ENCODE results near the gene FREM1.
"Not testable (repeated sequence)": the region's sequence is repeated elsewhere in the genome, so short reads cannot be mapped to it uniquely, and the experiment has no call there.

FREM1 gene, protein sequence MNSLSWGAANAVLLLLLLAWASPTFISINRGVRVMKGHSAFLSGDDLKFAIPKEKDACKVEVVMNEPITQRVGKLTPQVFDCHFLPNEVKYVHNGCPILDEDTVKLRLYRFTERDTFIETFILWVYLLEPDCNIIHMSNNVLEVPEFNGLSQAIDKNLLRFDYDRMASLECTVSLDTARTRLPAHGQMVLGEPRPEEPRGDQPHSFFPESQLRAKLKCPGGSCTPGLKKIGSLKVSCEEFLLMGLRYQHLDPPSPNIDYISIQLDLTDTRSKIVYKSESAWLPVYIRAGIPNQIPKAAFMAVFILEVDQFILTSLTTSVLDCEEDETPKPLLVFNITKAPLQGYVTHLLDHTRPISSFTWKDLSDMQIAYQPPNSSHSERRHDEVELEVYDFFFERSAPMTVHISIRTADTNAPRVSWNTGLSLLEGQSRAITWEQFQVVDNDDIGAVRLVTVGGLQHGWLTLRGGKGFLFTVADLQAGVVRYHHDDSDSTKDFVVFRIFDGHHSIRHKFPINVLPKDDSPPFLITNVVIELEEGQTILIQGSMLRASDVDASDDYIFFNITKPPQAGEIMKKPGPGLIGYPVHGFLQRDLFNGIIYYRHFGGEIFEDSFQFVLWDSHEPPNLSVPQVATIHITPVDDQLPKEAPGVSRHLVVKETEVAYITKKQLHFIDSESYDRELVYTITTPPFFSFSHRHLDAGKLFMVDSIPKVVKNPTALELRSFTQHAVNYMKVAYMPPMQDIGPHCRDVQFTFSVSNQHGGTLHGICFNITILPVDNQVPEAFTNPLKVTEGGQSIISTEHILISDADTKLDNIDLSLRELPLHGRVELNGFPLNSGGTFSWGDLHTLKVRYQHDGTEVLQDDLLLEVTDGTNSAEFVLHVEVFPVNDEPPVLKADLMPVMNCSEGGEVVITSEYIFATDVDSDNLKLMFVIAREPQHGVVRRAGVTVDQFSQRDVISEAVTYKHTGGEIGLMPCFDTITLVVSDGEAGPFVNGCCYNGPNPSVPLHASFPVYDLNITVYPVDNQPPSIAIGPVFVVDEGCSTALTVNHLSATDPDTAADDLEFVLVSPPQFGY (N-terminal part only)

DNA sequence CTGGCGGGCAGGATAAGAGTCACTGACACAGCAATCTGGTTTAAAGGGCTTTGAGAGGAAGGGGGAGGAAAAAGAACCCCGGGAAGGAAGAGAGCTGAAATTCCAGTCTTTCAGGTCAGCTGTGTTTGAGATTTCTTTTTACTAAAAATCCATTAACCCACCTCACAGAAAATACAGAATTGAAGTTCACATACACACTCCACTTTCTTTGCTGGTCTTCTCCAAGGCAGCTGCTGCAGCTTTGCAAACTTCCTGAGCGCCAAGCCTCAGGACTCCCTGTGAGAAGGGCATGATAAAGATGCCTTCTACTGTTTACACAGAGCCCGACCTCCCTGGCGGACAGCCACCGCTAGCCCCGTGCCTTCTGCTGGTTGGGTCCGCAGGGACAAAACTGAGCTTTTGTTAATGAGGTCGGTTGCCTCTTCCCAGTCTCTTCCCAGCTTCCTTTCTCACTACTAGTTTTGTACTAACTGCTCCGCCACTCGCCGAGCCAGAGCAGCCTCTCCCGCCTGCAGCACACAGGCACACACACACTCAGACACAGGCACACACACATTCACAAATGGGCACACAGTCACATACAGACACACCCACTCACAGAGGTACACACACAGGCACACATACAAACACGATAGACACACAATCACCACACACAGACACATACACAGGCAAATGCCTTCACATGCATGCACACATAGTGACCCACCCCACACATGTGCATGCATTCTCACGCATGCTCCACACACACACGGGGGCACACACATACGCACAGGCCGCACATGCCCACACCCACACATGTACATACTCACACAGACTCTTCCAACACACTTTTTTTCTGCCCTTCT lies at the start of gene FREM1:
Gene FREM1 (minus strand): TSS at position 468 of the 845 bp plus-strand sequence. CDS start 41,451 bp downstream, outside the sequence.
- no peak for DNase-seq (ENCODE audit: low read depth in 2 of 2)

DNA sequence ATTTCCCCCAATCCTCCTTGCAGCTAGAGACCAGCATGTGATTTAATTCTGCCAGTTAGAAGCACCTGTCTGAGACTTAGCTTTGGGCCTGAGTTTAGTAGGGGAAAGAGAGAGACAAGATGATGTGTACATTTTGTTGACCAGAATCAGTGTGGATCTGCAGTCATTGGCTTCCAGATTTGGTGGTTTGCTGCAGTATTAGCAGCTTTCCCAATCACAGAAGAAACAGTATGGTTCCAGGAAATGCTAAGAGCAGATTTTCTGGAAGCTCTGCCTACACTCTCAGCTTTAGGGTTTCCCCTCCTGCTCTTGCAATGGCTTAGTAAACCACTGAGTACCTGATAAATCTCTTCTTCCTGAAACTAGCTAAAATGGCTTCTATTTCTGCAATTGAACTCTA lies 48.8 kb upstream of the FREM1 start:
- no peak for DNase-seq (ENCODE audit: low read depth in 2 of 2)

DNA sequence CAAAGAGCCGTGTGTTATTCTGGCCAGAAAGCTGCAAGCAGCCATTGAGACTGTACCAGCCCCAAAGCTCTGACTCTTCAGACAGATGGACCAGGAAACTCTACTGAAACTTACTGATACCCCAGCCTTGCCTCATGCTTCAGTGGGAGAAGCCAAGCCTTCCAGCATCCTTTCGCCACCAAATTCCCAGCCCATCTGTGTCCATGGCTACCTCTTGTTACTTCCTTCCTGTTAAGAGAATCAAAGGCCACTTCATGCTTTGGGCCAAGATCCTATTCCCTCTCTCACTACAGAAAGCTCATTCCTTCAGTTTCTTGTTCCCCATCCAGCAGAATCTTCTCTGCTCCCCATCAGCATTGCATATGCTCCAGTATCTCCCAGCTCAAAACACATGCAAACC lies 46.9 kb upstream of the FREM1 start:
- DNase-seq (ENCODE audit: low read depth in 2 of 2): no peak

DNA sequence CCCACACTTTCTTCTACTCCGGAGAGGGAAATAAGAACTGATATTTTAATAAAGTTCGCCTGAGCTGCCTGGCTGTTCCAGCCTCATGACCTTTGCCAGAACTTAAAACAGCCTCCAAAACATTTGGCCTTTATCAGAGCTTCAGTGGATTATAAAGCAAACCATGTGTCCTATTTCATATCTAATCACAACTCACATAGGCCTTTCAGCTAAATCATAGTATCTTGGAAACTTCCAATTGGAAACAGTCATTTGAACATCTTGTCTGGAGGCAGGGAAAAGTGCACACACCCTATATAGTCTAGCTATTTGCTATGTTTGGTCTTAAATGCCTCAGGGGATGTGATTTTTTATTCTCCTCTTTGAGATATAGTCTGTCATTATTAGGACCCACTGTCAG lies 46.0 kb upstream of the FREM1 start:
- DNase-seq (ENCODE audit: low read depth in 2 of 2): no peak

DNA sequence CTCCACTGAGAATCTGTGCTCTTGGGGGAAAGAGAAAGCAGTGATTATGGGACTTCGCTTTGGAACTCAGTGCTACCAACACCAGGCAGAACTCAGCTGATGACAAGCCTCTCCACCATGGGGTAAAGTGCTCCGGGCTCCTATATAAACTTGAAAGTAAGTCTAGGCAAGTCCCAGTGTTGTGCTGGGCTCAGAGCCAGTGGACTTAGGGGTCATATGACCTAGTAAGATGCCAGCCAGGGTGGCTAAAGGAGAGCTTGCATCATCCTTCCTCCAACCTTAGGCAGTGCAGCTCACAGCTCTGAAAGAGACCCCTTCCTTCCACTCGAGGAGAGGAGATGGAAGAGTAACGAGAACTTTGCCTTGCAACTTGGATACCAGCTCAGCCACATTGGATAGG lies 35.1 kb upstream of the FREM1 start:
- no peak for DNase-seq (ENCODE audit: low read depth in 2 of 2)

DNA sequence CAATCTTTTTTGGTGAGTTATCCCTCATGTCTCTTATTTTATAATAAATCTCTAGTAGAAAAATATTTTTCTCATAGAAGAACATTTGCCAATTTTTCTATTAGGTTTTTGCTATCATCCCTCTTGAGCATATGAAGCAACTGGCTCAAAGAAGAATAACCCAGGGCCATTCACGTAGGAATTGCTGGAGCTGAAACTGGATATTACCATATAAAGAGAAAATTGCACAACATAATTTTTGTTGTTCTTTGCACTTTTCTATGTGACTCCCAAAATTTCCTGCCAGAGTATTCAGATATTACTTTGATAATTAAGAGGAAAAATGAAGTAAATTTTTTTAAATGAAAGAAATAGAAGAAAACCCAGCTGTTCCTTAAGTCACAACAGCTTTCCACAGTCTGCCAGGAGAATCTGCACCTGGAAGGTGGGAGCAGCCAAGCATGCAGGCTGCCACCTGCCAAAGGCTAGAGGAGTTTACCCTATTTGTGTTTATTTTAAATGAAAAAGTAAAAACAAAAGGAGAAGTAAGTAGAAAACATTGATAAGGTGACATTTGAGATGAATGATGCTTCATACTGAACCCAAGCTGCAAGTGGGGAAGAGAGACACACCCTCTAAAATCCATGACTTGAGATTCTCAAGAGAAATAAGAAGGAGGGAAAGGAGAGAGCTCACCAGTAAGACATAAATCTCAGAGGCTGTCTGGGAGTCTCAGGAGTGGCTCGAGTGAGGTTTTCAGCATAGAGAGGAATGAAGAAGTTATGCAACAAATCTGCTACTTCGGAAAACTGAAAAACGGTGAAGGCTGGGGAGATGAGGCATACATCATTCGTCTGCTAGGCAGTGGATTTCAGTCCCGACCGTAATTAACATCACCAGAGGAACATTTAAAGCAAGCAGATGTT lies 31.5 kb upstream of the FREM1 start:
- DNase-seq (ENCODE audit: low read depth in 2 of 2): no peak

DNA sequence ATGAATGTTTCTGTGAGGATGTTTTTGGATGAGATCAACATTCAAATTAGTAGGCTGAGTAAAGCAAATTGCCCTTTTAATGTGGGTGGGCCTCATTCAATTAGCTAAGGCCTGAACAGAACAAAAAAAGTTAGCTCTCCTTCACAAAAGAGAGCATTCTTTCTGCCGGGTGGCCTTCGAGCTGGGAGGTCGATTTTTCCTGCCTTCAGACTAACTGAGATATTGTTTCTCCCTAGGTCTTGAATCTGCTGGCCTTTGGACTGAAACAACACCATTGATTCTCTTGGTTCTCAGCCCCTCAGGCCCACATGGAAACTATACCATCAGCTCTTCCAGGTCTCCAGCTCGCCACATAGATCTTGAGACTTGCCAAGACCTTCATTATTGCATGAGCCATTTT lies 29.1 kb upstream of the FREM1 start:
- no peak for DNase-seq (ENCODE audit: low read depth in 2 of 2)

DNA sequence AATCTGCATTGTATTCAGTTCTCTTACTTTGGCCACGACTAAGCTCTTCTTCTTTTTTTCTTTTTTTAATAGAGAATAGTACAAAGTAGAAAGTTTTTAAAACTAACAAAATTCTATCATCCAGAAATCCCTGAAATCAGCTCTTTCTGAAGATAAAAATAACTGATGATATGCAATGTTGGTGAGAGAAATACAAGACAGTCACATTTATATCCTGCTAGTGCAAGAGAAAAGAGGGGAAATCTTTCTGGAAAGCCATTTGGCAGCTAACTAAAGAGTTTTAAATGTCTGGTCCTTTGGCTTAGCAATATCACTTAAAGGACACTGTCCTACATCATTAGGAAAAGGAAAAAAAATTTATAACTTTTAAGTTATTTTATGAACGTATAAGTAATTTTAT lies 27.0 kb upstream of the FREM1 start:
- no peak for DNase-seq (ENCODE audit: low read depth in 2 of 2)

DNA sequence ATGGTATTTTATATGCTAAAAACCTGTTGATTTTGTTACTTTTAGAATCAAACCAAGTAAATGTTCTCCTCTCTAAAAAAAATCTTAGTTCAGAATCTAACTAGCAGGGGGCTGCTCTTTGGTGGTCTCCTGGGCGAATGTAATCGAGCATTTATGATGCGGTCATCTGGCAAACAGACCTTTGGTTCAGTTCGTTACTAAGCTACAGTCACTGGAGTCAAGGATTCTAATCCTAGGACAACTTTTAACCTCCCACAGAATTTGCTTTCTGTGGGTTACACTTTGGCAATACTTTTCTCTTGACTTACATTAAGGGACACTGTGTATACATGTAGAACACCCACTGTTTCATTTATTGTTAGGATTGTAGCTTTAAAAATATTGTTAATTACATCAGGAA lies 26.3 kb upstream of the FREM1 start:
- no peak for DNase-seq (ENCODE audit: low read depth in 2 of 2)

DNA sequence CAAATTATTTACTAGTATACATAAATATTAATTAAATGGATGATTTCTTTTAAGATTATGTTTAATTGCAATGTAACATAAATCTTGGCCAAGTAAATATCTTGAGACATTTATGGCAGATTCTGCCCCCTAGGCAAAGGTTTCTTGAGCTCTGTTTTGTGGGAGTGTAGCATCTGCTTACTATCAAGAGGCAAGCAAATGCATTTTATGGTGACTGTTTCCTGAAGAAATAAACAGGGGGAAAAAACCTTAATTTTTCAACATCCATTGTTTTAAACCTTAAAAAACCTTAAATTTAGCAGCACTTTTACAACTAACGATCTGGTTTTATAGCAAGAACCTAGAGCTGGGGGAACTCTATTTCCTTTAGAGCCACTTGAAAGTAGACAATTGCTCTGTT lies 25.7 kb upstream of the FREM1 start:
- DNase-seq (ENCODE audit: low read depth in 2 of 2): no peak

DNA sequence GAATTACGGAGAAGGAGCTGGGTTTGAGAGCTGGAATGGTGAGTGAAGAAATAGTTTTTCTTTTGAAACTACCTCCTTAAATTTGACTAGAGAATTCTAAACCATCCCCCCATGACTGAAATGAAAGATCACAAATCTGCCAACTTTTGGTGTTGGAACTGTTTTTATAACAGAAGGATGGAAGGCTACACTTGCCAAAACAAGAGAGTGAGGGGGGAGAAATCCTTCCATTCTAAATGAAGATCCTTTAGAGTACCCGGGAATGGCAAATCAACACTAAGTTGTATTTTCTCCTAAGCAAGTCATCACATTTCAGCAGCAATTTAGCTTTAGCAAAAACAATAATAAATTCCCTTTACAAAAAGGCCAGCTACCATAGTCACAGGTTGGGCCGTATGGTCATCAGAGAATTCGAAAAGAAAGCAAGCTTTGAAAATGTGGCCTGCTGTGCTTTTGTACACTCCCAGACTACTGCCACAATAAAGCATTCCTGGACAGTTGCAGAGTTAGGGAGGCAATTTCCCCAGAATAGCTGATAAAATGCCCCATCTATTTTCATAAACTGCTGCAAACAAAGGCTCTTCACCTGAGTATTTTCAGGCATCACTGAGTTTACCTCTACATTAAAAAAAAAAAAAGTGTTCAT lies 25.0 kb upstream of the FREM1 start:
- no peak for DNase-seq (ENCODE audit: low read depth in 2 of 2)

DNA sequence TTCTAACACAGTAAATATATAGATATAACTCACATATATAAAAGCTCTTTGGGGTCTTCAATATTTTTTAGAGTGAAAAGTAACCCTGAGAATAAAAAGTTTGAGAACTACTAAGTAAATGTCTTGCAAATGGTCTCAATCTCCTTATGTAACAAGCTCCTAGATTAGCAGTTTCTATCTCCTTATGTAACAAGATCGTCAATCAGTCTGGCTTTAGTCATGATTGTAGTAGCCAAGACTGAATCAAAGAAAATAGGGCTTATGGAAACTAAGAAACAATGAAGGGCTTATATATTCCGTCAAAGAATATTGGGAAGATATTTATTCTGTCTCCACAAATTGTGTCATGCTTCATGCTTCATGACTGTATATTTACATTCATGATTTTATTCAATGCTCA lies 22.4 kb upstream of the FREM1 start:
- DNase-seq (ENCODE audit: low read depth in 2 of 2): no peak

DNA sequence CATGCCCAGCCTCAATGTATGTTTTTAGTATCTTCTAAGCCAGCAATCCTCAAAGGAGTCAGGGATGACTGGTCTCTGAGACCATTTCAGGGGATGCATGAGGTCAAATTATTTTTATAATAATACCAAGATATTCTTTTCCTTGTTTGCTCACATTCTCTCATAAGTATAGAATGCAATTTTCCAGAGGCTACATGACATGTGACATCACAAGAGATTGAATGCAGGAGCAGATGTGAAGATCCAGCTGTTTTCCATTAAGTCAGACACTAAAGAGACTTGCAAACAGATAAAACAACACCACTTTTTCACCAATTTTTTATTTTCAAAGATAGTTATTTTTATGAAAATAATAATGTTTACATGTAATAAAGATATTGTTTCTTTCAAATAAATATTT lies 22.0 kb upstream of the FREM1 start:
- DNase-seq (ENCODE audit: low read depth in 2 of 2): no peak

DNA sequence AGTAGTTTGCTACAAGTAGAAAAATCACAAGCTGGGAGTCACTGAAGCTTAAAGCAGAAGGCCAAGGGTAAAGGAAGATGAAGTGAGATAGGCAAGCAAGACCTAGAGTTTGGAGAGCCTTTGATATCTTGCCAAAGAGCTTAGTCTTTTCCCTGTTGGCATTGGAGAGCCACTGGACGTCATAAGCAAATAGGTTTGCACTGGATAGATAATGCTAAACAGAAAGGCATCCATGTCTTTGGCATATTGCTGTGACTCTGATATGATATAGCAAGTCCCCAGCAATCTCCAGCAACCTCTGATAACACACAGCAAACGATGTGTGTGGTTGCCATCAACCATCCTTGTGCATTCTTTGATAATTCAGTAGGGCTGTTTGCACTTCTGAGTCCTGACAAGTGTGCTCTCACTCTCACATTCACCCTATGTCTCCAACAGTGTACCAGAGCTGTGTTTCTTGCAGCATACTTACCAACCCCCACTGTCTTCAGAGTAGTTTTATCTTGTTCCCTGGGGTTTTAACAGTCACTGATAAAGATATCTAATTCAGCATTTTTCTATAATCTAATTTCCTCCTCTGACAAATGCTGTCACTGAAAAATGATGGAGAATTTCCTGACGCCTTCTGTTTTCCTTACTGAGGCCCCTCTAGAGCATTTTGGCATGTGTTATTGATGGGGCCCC lies 16.9 kb upstream of the FREM1 start:
- DNase-seq (ENCODE audit: low read depth in 2 of 2): no peak

DNA sequence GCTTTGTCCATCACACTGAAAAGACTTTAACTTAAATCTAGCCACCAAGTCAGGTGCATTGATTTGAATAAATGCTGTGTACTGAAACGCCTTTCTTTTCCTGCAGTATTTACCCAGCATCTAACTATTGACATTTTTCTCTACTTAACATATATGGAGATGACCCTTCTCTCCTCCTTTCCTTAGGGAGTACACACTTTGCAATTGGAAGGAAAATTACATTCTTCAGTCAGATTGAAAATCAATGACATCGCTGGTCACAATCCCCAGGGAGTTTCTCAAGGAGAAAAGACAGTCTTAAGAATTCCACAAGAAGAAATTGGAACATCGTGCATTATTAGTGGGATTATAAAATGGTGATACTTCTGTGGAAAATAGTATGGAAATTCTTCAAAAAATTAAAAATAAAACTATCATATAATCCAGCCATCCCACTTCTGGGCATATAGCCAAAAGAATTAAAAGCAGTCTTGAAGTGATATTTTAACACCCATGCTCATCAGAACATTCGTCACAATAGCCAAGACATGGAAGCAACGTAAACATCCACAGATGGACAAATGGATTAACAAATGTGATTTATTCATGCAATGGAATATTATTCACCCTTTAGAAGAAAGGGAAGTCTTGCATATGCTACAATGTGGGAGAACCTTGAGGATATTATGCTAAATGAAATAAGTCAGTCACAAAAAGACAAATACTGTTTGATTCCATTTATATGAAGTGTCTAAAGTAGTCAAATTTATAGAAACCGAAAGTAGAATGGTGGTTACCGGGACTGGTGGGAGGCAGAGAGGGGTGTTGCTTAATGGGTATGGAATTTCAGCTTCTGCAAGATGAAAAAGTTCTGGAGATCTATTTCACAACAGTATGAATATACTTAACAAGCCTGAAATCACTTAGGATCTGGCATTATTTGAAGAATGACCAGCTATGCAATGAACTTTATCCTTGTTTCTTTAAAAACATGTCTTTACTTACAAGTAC lies 14.3 kb upstream of the FREM1 start:
- no peak for DNase-seq (ENCODE audit: low read depth in 2 of 2)

DNA sequence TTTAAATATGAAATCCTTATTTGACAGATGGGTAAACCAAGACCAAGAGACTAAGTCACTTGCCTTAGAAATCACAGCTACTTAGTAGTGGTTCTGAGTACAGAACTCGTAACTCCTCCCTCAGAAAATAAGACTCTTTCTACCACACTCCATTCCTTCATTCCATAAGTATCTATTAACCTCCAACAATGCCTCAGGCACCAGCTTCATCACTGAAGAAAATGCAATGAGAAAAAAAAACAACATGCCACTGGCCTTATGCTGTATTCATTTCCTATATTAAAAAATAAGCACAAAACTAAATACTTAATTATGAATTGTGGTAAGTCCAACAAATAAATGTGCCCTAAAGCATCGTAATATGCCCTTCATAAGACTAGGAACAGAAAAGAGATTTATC lies 13.5 kb upstream of the FREM1 start:
- DNase-seq (ENCODE audit: low read depth in 2 of 2): no peak

DNA sequence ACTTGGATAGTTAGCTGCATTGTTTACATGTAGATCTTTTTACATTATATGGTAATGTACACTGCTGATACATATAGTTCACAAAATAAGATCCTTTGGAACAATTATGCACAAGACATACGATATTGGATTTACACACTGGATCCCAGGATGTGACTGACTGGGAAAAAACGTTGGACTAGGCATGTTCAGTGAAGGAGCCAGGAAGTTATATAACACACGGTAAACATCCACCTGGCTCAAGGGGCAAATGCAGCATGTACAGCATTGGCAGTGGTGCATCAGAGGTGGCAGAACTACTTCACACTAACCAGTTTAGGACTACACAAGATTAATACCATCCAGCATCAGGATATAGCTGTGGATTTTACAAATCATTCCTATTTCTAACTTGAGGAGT lies 10.6 kb upstream of the FREM1 start:
- DNase-seq (ENCODE audit: low read depth in 2 of 2): not testable (repeated sequence)

DNA sequence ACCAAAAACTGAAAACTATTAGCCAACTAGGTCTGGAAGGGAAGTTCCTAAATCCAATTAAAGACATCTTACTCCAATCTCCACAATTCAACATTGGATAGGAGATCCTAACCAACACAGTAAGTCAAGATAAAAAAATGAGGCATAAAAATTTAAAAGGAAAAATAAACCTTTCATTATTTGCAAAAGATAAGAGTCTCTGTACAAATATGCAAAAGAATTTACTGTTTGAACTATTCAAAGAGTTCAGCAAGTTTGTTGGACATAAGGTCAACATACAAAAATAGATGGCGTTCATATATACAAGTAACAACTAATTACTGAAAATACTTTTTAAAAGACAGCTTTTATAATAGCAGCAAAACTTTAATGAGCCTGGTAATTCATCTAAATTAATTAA lies 3.1 kb upstream of the FREM1 start:
- DNase-seq (ENCODE audit: low read depth in 2 of 2): no peak
